Measurements from ENCODE around the gene SENP3. TPM values are rescaled to one million over a fixed set of nuclear protein-coding genes. Genes with fewer than 3 reads are reported as not detected.

SENP3 gene
- polyA plus RNA-seq, 2 of the 4 experiments (the other 2 are of a cell fraction) = 114 to 150 TPM

- 92% methylated on average over 31 of the region's 36 CpGs for WGBS (ENCODE audit: missing lambda C conversion rate)
- CTCF ChIA-PET = interaction anchor here (1.0 to 12.1 kb wide), 7 partner anchors 8 to 268 kb away, joined by 3 to 184 read pairs (median 6); partner anchors contain the start of genes SAT2, SENP3, TP53 and WRAP53
Measured at GRCh38 chr17:7582396-7583252, 20.9 kb downstream of the SENP3 start.

More at GRCh38 chr17:7582396-7583252, 20.9 kb downstream of the SENP3 start:
- ATAC-seq (no peak), DNase-seq (ENCODE audit: low read depth in 1 of 2, low spot score in 1 of 2) (no peak), FAIRE-seq (no peak)
- POLR2A ChIA-PET = interaction anchor here (1.3 to 5.0 kb wide), 4 partner anchors 10 to 105 kb away, joined by 5 to 97 read pairs (median 24); partner anchors contain the start of genes FXR2, TP53 and WRAP53
- H3K4me2 ChIP-seq = peak overlapping the region; percentile 84
- no peaks in the 10 kb centered on the region for H3K9me3 ChIP-seq
- H3K27ac ChIP-seq = peak overlapping the region; percentile 91 to 96
- H3K4me3 ChIP-seq = peak overlapping the region; percentile 66
- peaks cover 56% of the 10 kb centered on the region for H3K4me1 ChIP-seq
- TF ChIP-seq JUN (IDR thresholded peaks at IDR 0.05) (no peak), FOSL2 (IDR thresholded peaks at IDR 0.05) (no peak), FOSL2 (CRISPR knock-in tag; IDR thresholded peaks at IDR 0.05) (no peak), BCL3 (IDR thresholded peaks at IDR 0.05) (no peak), PHF8 (IDR thresholded peaks at IDR 0.05; ENCODE audit: borderline replicate concordance, low read depth) (no peak), KDM5A (IDR thresholded peaks at IDR 0.05) (no peak), CHD4 (IDR thresholded peaks at IDR 0.05; ENCODE audit: borderline replicate concordance) (no peak), PBX3 (IDR thresholded peaks at IDR 0.05) (no peak), POLR2AphosphoS2 (conservative IDR thresholded peaks at IDR 0.05; ENCODE audit: low read length) (no peak), HEYL (CRISPR knock-in tag; IDR thresholded peaks at IDR 0.05) (no peak), HDAC2 (IDR thresholded peaks at IDR 0.05) (no peak), ELK1 (IDR thresholded peaks at IDR 0.05; ENCODE audit: low read depth, low read length) (no peak), GATA3 (IDR thresholded peaks at IDR 0.05; ENCODE audit: borderline replicate concordance) (no peak), BHLHE40 (IDR thresholded peaks at IDR 0.05; ENCODE audit: low read depth, low read length) (no peak), SMC3 (IDR thresholded peaks at IDR 0.05) (no peak)
- TF ChIP-seq, protein P1, sequence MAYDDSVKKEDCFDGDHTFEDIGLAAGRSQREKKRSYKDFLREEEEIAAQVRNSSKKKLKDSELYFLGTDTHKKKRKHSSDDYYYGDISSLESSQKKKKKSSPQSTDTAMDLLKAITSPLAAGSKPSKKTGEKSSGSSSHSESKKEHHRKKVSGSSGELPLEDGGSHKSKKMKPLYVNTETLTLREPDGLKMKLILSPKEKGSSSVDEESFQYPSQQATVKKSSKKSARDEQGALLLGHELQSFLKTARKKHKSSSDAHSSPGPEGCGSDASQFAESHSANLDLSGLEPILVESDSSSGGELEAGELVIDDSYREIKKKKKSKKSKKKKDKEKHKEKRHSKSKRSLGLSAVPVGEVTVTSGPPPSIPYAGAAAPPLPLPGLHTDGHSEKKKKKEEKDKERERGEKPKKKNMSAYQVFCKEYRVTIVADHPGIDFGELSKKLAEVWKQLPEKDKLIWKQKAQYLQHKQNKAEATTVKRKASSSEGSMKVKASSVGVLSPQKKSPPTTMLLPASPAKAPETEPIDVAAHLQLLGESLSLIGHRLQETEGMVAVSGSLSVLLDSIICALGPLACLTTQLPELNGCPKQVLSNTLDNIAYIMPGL (CRISPR knock-in tag; IDR thresholded peaks at IDR 0.05; ENCODE audit: borderline replicate concordance) = no peak
- TF ChIP-seq, protein P2, sequence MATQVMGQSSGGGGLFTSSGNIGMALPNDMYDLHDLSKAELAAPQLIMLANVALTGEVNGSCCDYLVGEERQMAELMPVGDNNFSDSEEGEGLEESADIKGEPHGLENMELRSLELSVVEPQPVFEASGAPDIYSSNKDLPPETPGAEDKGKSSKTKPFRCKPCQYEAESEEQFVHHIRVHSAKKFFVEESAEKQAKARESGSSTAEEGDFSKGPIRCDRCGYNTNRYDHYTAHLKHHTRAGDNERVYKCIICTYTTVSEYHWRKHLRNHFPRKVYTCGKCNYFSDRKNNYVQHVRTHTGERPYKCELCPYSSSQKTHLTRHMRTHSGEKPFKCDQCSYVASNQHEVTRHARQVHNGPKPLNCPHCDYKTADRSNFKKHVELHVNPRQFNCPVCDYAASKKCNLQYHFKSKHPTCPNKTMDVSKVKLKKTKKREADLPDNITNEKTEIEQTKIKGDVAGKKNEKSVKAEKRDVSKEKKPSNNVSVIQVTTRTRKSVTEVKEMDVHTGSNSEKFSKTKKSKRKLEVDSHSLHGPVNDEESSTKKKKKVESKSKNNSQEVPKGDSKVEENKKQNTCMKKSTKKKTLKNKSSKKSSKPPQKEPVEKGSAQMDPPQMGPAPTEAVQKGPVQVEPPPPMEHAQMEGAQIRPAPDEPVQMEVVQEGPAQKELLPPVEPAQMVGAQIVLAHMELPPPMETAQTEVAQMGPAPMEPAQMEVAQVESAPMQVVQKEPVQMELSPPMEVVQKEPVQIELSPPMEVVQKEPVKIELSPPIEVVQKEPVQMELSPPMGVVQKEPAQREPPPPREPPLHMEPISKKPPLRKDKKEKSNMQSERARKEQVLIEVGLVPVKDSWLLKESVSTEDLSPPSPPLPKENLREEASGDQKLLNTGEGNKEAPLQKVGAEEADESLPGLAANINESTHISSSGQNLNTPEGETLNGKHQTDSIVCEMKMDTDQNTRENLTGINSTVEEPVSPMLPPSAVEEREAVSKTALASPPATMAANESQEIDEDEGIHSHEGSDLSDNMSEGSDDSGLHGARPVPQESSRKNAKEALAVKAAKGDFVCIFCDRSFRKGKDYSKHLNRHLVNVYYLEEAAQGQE (IDR thresholded peaks at IDR 0.05) = no peak

Measured in A549 (cell line).